Smooth muscle cell (in vitro differentiated cells): ENCODE results near the gene ADAMTS13. TPM values are rescaled to one million over a fixed set of nuclear protein-coding genes. Genes with fewer than 3 reads are reported as not detected.

Source experiments
- DNase-seq: peaks from one replicate; lab custom pipeline; 2025; ENCODE audit not compliant: unreplicated experiment; lab: John Stamatoyannopoulos, UW
- H2AFZ ChIP-seq: fragments of 200-600 bp; sonication (generic); 2 replicates; pipeline ENCODE4 v1.6.0; 2016; ENCODE audit warnings: antibody characterized with exemption, low read depth, mild to moderate bottlenecking
- H3F3A ChIP-seq: fragments of 200-600 bp; sonication (generic); 2 replicates; pipeline ENCODE4 v1.6.0; 2017; ENCODE audit warnings: antibody characterized with exemption, low read depth
- H3K27ac ChIP-seq: fragments of 200-600 bp; sonication (generic); 2 replicates; pipeline ENCODE4 v1.5.1; 2016; ENCODE audit warnings: low read depth, mild to moderate bottlenecking
- H3K27me3 ChIP-seq: fragments of 200-600 bp; sonication (generic); 2 replicates; pipeline ENCODE4 v1.6.1; 2016; ENCODE audit warnings: low read depth, mild to moderate bottlenecking
- H3K36me3 ChIP-seq: fragments of 200-600 bp; sonication (generic); 2 replicates; pipeline ENCODE4 v1.5.1; 2016; ENCODE audit warnings: low read depth
- H3K4me1 ChIP-seq: fragments of 200-600 bp; sonication (generic); 2 replicates; pipeline ENCODE4 v1.5.1; 2016; ENCODE audit warnings: low read depth
- H3K4me2 ChIP-seq: fragments of 200-600 bp; sonication (generic); 2 replicates; pipeline ENCODE4 v1.6.0; 2016; ENCODE audit warnings: mild to moderate bottlenecking
- H3K4me3 ChIP-seq: fragments of 200-600 bp; sonication (generic); 2 replicates; pipeline ENCODE4 v1.5.1; 2016; ENCODE audit warnings: mild to moderate bottlenecking
- H3K79me2 ChIP-seq: fragments of 200-600 bp; sonication (generic); 2 replicates; pipeline ENCODE4 v1.6.0; 2016; ENCODE audit warnings: low read depth, mild to moderate bottlenecking
- H3K9ac ChIP-seq: fragments of 200-600 bp; sonication (generic); 2 replicates; pipeline ENCODE4 v1.6.0; 2016; ENCODE audit warnings: low read depth
- H3K9me3 ChIP-seq: fragments of 200-600 bp; sonication (generic); replicated peaks from 2 replicates; pipeline ENCODE4 v1.5.1; 2016; ENCODE audit warnings: low read depth
- H4K20me1 ChIP-seq: fragments of 200-600 bp; sonication (generic); 2 replicates; pipeline ENCODE4 v1.6.0; 2016; ENCODE audit warnings: low read depth
- WGBS: methylation state at CpG from one replicate; pipeline ENCODE4 v1.1.7; 2016; ENCODE audit warnings: low lambda C conversion rate; 5-methylcytosine and 5-hydroxymethylcytosine counted together
- polyA plus RNA-seq: library from polyadenylated mRNA; unstranded; fragments of >200 nt; fragmentation: Nextera tagmentation; extraction: Ambion mirVana; gene quantifications from 2 replicates; pipeline ENCODE4 v1.2.1, GENCODE V29; 2016
- total RNA-seq: library from RNA; depleted of rRNA; stranded (reverse); fragments of >200 nt; gene quantifications from 2 replicates; pipeline ENCODE4 v1.2.3, GENCODE V29; 2014
- TF ChIP-seq, protein P1 (sequence below): fragments of 200-600 bp; sonication (generic); IDR thresholded peaks from 2 replicates; pipeline ENCODE4 v1.5.1; 2017; ENCODE audit warnings: borderline replicate concordance, mild to moderate bottlenecking, antibody characterized with exemption; ENCODE audit not compliant: insufficient read depth, poor library complexity, severe bottlenecking

Gene ADAMTS13
- total and polyA plus RNA-seq, 2 experiments from 2014 or later: 3.1 to 3.7 TPM

DNA sequence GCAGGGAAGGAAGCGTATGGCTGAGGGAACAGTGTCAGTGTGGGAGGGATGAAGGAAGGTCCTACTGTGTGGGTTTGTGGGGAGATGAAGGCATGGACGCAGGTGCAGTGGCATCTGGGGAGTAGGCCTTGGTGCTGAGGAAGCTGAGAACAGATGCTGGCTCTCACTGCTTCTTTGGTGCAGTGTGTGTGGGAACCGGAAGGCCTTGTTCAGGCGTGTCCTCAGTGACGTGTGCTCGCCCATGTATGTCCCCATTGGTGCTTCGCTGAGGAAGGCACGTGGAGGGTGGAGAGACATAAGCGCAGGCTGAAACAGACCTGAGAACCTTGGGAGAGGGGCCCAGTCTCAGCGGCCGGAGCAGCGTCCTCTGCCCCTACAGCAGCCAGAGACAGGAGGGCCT lies 18.7 kb downstream of the ADAMTS13 start:
- Histone ChIP-seq H3K36me3 (no peaks in the 10 kb centered on the region), H3K27ac (no peak overlapping the region), H3K4me2 (no peak overlapping the region), H3K4me3 (no peak overlapping the region), H3K4me1 (no peaks in the 10 kb centered on the region), H2AFZ (no peak overlapping the region), H3K27me3 (no peaks in the 10 kb centered on the region), H3K79me2 (no peaks in the 10 kb centered on the region), H4K20me1 (no peaks in the 10 kb centered on the region), H3K9ac (no peak overlapping the region), H3F3A (no peaks in the 10 kb centered on the region), H3K9me3 (no peaks in the 10 kb centered on the region)
- no peak for DNase-seq
- WGBS: 92% methylated on average over 12 of the region's 12 CpGs
- TF ChIP-seq, protein P1, sequence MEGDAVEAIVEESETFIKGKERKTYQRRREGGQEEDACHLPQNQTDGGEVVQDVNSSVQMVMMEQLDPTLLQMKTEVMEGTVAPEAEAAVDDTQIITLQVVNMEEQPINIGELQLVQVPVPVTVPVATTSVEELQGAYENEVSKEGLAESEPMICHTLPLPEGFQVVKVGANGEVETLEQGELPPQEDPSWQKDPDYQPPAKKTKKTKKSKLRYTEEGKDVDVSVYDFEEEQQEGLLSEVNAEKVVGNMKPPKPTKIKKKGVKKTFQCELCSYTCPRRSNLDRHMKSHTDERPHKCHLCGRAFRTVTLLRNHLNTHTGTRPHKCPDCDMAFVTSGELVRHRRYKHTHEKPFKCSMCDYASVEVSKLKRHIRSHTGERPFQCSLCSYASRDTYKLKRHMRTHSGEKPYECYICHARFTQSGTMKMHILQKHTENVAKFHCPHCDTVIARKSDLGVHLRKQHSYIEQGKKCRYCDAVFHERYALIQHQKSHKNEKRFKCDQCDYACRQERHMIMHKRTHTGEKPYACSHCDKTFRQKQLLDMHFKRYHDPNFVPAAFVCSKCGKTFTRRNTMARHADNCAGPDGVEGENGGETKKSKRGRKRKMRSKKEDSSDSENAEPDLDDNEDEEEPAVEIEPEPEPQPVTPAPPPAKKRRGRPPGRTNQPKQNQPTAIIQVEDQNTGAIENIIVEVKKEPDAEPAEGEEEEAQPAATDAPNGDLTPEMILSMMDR: no peak

GRCh38 chr9:133441571-133441970 lies 19.4 kb downstream of the ADAMTS13 start:
- TF ChIP-seq, protein P1: no peak

DNA sequence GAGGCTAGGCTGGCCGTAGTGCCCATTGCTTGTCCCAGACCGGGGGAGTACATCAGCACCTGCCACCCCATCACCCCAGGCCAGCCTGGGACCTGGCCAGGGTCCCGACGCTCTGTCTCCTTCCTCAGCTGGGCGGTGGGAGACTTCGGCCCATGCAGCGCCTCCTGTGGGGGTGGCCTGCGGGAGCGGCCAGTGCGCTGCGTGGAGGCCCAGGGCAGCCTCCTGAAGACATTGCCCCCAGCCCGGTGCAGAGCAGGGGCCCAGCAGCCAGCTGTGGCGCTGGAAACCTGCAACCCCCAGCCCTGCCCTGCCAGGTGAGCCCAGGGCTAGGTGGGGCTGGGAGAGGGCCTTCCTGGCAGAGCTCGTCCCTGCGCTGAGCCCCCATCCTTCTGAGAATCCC lies 21.1 kb downstream of the ADAMTS13 start:
- Histone ChIP-seq H3K4me2 (no peak overlapping the region), H3K9me3 (no peaks in the 10 kb centered on the region), H4K20me1 (no peaks in the 10 kb centered on the region), H3K36me3 (no peaks in the 10 kb centered on the region), H2AFZ (no peak overlapping the region), H3K27ac (no peak overlapping the region), H3K79me2 (no peaks in the 10 kb centered on the region), H3K4me3 (no peak overlapping the region), H3F3A (no peaks in the 10 kb centered on the region), H3K27me3 (no peaks in the 10 kb centered on the region), H3K9ac (no peak overlapping the region), H3K4me1 (no peaks in the 10 kb centered on the region)
- no peak for DNase-seq
- 88% methylated on average over 10 of the region's 15 CpGs for WGBS
- TF ChIP-seq, protein P1: no peak

More at GRCh38 chr9:133441571-133441970, 19.4 kb downstream of the ADAMTS13 start:
- Histone ChIP-seq H3K27ac (no peak overlapping the region), H3K36me3 (no peaks in the 10 kb centered on the region), H2AFZ (no peak overlapping the region), H3K4me2 (no peak overlapping the region), H3K9ac (no peak overlapping the region), H3K79me2 (no peaks in the 10 kb centered on the region), H4K20me1 (no peaks in the 10 kb centered on the region), H3K4me3 (no peak overlapping the region), H3K9me3 (no peaks in the 10 kb centered on the region), H3K4me1 (no peaks in the 10 kb centered on the region), H3K27me3 (no peaks in the 10 kb centered on the region), H3F3A (no peaks in the 10 kb centered on the region)
- 90% methylated on average over 5 of the region's 5 CpGs for WGBS
- no peak for DNase-seq

DNA sequence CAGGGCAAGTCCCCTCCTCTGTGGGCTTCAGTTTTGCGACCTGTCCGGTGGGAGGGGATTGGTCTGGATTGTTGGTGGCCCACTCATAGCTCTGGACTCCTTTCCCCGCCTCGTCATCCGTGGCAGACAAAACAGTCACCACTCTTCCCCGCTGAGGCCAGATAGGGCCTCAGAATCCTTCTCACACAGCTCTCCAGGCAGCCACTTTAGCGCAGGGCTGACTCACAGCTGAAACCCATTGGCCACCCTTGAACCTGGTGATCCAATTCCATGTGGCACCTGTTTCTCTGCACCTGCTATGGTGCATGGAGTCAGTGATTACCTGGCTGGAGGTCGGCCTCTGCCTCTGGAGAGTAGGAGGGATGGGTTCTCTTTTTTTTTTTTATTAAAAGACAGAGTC lies 21.8 kb downstream of the ADAMTS13 start:
- no peak overlapping the region for H3K4me3 ChIP-seq
- H3K27me3 ChIP-seq: no peaks in the 10 kb centered on the region
- H3K9ac ChIP-seq: no peak overlapping the region
- 67% methylated on average over 8 of the region's 8 CpGs for WGBS
- no peak overlapping the region for H2AFZ ChIP-seq
- TF ChIP-seq, protein P1: no peak
- no peaks in the 10 kb centered on the region for H3K4me1 ChIP-seq
- H3K4me2 ChIP-seq: no peak overlapping the region
- H3K79me2 ChIP-seq: no peaks in the 10 kb centered on the region
- no peaks in the 10 kb centered on the region for H3F3A ChIP-seq
- H3K9me3 ChIP-seq: no peaks in the 10 kb centered on the region
- H4K20me1 ChIP-seq: no peaks in the 10 kb centered on the region
- no peaks in the 10 kb centered on the region for H3K36me3 ChIP-seq
- no peak for DNase-seq
- no peak overlapping the region for H3K27ac ChIP-seq
